Hair follicular keratinocyte (primary cell): ENCODE results near the gene AIFM1. TPM values are rescaled to one million over a fixed set of nuclear protein-coding genes. Genes with fewer than 3 reads are reported as not detected.

Experiments used
- total RNA-seq: library from RNA; depleted of rRNA; stranded (reverse); fragments of >200 nt; gene quantifications from 2 replicates; pipeline ENCODE4 v1.2.3, GENCODE V29; 2015

Gene AIFM1
- 17.9 and 25.9 TPM in 2 replicates for total RNA-seq

DNA sequence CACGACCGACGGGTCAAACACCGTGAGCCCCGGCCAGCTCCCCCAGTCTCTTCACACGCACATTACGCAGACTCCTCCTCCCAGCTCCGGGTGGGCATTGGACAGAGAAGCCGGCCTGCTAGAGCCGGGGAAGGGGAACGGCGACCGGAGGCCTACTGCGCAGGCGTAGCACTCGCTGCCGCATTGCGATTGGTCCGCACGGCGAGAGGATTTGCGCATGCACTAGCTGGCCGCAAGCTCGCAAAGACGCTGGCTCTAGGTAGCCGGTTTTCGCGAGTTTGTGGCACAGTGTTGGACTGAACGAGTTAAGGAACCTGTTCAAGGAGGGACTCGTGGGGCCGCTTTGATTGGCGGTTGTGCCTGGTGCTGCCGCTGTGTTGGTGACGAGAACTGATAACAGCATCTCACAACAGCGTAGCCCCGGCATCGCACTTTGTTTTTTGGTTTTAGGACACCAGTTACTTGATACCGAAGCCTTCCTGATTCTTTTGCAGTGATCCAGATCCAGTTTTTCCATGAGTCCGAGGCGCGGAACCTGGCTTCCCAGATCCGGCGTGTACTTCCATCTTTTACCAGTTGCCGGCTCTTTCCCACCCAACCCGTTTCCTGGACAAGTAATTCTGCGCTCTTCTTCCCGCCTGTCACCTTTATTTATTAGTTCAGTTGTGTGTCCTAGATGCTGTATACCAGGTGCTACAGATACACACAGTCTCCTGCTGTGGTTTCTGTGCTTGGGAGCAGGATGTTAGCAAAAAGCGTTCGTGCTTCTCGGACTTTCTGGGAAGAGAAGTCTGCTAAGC is at the start of gene AIFM1:
TSS of gene AIFM1 (minus strand) at position 139 of the 800 bp plus-strand sequence. CDS start 185 bp downstream, outside the sequence.

GRCh38 chrX:130171446-130172126 is 5.9 kb upstream of the AIFM1 start, which contains the start of gene RAB33A:
Gene RAB33A (plus strand): TSS chrX:130171962. CDS start chrX:130172063, 101 bp downstream.

DNA sequence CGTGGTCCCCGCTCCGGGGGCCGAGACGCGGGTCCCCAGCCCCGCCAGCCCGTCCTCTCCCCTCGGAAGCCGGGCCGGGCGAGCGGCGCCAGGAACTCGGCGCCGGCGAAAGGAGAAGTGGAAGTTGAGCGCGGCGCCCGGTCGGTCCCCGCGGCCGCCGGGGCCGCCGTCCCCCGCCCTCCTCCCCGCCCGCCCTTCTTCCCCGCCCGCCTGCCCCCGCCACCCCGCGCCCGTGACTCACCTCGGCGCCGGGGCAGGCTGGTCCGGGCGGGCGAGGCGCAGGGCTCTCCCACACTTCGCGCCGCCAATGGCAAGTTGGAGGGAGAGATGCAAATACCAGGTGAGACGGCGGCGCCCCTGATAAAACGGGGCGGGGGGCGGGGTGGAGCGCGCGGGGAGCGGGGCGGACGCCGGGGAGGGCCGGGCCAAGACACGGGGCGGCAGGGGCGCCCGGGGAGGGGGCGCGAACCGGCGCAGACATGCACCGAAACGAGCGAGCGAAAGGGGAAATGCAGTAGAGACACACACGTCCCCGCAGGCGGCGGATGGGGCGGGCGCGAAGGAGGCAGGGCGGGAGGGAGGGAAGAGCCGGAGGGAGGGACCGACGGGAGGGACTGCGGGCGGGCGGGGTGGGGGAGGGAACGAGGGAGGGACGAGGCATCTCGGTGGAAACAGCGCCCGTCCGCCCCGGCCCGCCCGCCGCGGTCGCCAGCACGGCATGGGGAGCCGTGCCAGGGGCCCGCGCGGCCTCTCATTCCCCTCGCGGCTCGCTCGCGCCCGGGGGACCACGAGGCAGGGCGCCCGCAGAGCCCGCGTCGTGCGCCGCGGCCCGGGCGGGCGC is 55.0 kb downstream of the AIFM1 start, which contains the start of gene ELF4:
TSS of gene ELF4 (minus strand) at position 119 of the 841 bp plus-strand sequence. CDS start 29,167 bp downstream, outside the sequence.

Other genes starting within 250 kb of the AIFM1 start
- 1.7 and 2.2 TPM in 2 replicates for gene BCORL1, start 183.2 kb downstream of the AIFM1 start, total RNA-seq
- gene ELF4, start 55.3 kb downstream of the AIFM1 start, total RNA-seq: 16.9 and 19.4 TPM in 2 replicates
- gene RAB33A, start 6.1 kb upstream of the AIFM1 start, total RNA-seq: not detected in 2 replicates
- gene ZNF280C, start 103.1 kb upstream of the AIFM1 start, total RNA-seq: 2.2 and 3.7 TPM in 2 replicates
- gene SLC25A14, start 174.1 kb upstream of the AIFM1 start, total RNA-seq: 7.3 and 19.2 TPM in 2 replicates
- not detected in 2 replicates for gene GPR119, start 219.8 kb upstream of the AIFM1 start, total RNA-seq
- 20.1 and 27.9 TPM in 2 replicates for gene RBMX2, start 236.1 kb upstream of the AIFM1 start, total RNA-seq